HCT116 (cell line): ENCODE data around the gene EEF1AKMT4.

Source experiments
- CBX3 ChIP-seq: IDR thresholded peaks from 2 replicates; pipeline ENCODE4 v1.6.1; 2012; ENCODE audit warnings: low read depth
- CEBPB ChIP-seq: IDR thresholded peaks from 2 replicates; pipeline ENCODE4 v1.6.1; 2012; ENCODE audit warnings: low read depth
- ELF1 ChIP-seq: IDR thresholded peaks from 2 replicates; pipeline ENCODE4 v1.6.1; 2012; ENCODE audit warnings: low read depth, borderline replicate concordance
- EZH2 ChIP-seq: fragments of 200-600 bp; sonication (generic); IDR thresholded peaks from 2 replicates; pipeline ENCODE4 v1.6.1; 2017; ENCODE audit warnings: antibody characterized with exemption, mixed run types
- EZH2phosphoT487 ChIP-seq: fragments of 200-600 bp; IDR thresholded peaks from 2 replicates; pipeline ENCODE4 v1.6.1; 2018; ENCODE audit warnings: antibody characterized with exemption, borderline replicate concordance
- POLR2A ChIP-seq: IDR thresholded peaks from 2 replicates; pipeline ENCODE4 v1.7.0; 2011; ENCODE audit warnings: borderline replicate concordance; ENCODE audit not compliant: insufficient read depth, insufficient read length; ENCODE audit errors: extremely low read depth
- POLR2AphosphoS5 ChIP-seq: IDR thresholded peaks from 2 replicates; pipeline ENCODE4 v1.6.1; 2011; ENCODE audit warnings: mild to moderate bottlenecking, low read depth, low read length, moderate library complexity
- RAD21 ChIP-seq: IDR thresholded peaks from 2 replicates; pipeline ENCODE4 v1.6.1; 2012; ENCODE audit warnings: low read depth, mild to moderate bottlenecking
- SIN3A ChIP-seq: IDR thresholded peaks from 2 replicates; pipeline ENCODE4 v1.6.1; 2012; ENCODE audit warnings: low read depth
- ZFX ChIP-seq: fragments of 450-650 bp; IDR thresholded peaks from 2 replicates; pipeline ENCODE4 v1.6.1; 2017
- ZNF274 ChIP-seq: fragments of 200-500 bp; sonication (Bioruptor generic); IDR thresholded peaks from 2 replicates; pipeline ENCODE4 v1.6.1; 2014; ENCODE audit warnings: mild to moderate bottlenecking, low read depth, low read length, inconsistent platforms
- TF ChIP-seq, protein P1 (sequence below), 3 experiments: fragments of 200-600 bp in 1 of 3; sonication (generic) in 1 of 3; IDR thresholded peaks in 2 of 3; conservative IDR thresholded peaks in 1 of 3; 2 replicates each; pipeline ENCODE4 v1.5.1; 2012 to 2017; ENCODE audit warnings: low read depth in 2 of 3, low read length in 2 of 3, antibody characterized with exemption in 1 of 3, borderline replicate concordance in 1 of 3, control low read depth in 1 of 3, mild to moderate bottlenecking in 1 of 3, mixed read lengths in 1 of 3, mixed run types in 1 of 3, moderate library complexity in 1 of 3; ENCODE audit not compliant: insufficient read depth in 1 of 3
- TF ChIP-seq, protein P2 (sequence below): IDR thresholded peaks from 2 replicates; pipeline ENCODE4 v1.6.1; 2012
- TF ChIP-seq, protein P3 (sequence below): IDR thresholded peaks from 2 replicates; pipeline ENCODE4 v1.6.1; 2012; ENCODE audit warnings: low read depth

DNA sequence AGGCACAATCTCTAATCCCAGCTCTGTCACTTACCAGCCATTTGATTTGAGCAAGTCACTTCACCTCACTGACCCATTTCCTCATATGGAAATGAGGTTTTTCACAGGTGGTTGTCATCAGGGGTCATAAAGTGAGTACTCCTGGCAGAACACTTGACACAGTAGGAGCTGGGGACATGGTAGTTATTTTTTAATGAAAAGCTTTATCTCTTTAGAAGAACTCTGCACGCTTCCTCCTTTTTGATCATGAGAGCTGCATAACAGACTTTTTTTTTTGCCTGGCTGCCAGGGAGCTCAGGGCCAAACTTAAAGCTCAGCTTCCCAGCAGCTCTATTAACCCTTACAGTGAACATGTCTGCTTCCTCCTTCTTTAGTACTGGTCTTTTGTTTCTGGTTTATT lies 11.7 kb upstream of the EEF1AKMT4 start:
- no peak for TF ChIP-seq POLR2A
- TF ChIP-seq, protein P1, sequence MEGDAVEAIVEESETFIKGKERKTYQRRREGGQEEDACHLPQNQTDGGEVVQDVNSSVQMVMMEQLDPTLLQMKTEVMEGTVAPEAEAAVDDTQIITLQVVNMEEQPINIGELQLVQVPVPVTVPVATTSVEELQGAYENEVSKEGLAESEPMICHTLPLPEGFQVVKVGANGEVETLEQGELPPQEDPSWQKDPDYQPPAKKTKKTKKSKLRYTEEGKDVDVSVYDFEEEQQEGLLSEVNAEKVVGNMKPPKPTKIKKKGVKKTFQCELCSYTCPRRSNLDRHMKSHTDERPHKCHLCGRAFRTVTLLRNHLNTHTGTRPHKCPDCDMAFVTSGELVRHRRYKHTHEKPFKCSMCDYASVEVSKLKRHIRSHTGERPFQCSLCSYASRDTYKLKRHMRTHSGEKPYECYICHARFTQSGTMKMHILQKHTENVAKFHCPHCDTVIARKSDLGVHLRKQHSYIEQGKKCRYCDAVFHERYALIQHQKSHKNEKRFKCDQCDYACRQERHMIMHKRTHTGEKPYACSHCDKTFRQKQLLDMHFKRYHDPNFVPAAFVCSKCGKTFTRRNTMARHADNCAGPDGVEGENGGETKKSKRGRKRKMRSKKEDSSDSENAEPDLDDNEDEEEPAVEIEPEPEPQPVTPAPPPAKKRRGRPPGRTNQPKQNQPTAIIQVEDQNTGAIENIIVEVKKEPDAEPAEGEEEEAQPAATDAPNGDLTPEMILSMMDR (IDR thresholded peaks at IDR 0.05 in 2 of 3, conservative IDR thresholded peaks at IDR 0.05 in 1 of 3; ENCODE audit: borderline replicate concordance in 1 of 3, insufficient read depth in 1 of 3, low read depth in 2 of 3, low read length in 2 of 3): no peak
- no peak for TF ChIP-seq POLR2AphosphoS5
- no peak for TF ChIP-seq RAD21
- TF ChIP-seq ZFX: no peak
- no peak for TF ChIP-seq EZH2
- TF ChIP-seq, protein P2, sequence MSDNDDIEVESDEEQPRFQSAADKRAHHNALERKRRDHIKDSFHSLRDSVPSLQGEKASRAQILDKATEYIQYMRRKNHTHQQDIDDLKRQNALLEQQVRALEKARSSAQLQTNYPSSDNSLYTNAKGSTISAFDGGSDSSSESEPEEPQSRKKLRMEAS: no peak
- no peak for TF ChIP-seq EZH2phosphoT487
- TF ChIP-seq CEBPB: no peak
- TF ChIP-seq ELF1: no peak
- TF ChIP-seq SIN3A: no peak
- no peak for TF ChIP-seq CBX3
- TF ChIP-seq, protein P3, sequence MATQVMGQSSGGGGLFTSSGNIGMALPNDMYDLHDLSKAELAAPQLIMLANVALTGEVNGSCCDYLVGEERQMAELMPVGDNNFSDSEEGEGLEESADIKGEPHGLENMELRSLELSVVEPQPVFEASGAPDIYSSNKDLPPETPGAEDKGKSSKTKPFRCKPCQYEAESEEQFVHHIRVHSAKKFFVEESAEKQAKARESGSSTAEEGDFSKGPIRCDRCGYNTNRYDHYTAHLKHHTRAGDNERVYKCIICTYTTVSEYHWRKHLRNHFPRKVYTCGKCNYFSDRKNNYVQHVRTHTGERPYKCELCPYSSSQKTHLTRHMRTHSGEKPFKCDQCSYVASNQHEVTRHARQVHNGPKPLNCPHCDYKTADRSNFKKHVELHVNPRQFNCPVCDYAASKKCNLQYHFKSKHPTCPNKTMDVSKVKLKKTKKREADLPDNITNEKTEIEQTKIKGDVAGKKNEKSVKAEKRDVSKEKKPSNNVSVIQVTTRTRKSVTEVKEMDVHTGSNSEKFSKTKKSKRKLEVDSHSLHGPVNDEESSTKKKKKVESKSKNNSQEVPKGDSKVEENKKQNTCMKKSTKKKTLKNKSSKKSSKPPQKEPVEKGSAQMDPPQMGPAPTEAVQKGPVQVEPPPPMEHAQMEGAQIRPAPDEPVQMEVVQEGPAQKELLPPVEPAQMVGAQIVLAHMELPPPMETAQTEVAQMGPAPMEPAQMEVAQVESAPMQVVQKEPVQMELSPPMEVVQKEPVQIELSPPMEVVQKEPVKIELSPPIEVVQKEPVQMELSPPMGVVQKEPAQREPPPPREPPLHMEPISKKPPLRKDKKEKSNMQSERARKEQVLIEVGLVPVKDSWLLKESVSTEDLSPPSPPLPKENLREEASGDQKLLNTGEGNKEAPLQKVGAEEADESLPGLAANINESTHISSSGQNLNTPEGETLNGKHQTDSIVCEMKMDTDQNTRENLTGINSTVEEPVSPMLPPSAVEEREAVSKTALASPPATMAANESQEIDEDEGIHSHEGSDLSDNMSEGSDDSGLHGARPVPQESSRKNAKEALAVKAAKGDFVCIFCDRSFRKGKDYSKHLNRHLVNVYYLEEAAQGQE: no peak
- TF ChIP-seq ZNF274: no peak
